BE2C (cell line): ENCODE measurements around the gene CDYL2.

Experiments
- DNase-seq: peaks from one replicate; pipeline ENCODE4 v3.0.0-alpha.2; 2020
- H3K27me3 ChIP-seq: fragments of 250-450 bp; sonication (Bioruptor Pico); 2 replicates; pipeline ENCODE4 v1.5.1; 2020; ENCODE audit warnings: mild to moderate bottlenecking
- H3K36me3 ChIP-seq: fragments of 250-450 bp; sonication (Bioruptor Pico); 2 replicates; pipeline ENCODE4 v1.5.1; 2020; ENCODE audit warnings: mild to moderate bottlenecking
- H3K4me1 ChIP-seq: fragments of 250-450 bp; sonication (Bioruptor Pico); 2 replicates; pipeline ENCODE4 v1.5.1; 2020
- H3K4me3 ChIP-seq: 2 replicates; pipeline ENCODE4 v1.5.1; 2011; ENCODE audit warnings: low read depth, low read length
- H3K9me3 ChIP-seq: fragments of 250-450 bp; sonication (Bioruptor Pico); 2 replicates; pipeline ENCODE4 v1.5.1; 2020
- TF ChIP-seq, protein P1 (sequence below): IDR thresholded peaks from 2 replicates; pipeline ENCODE4 v1.5.1; 2012; ENCODE audit warnings: mild to moderate bottlenecking, low read depth, low read length

Gene CDYL2

DNA sequence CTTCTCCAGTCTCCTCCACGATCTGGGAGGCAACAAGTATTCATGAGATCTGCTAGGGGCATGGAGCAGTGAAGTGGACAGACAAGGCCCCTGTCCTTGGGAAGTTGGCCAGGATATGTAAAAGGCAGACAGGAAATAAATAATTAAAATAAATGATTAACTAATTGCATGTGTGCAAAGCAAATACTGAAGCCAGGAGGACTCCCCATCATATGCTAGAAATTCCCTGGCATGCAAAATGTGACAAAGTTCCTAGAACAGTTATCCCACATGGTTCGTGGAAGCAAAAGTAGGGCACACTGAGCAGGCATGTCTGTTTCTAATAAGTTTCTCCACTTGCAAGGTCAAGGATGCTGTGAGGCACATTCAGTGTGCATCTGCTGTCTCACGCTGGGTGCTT is 86.8 kb downstream of the CDYL2 start:
- no peak for DNase-seq
- no peak overlapping the region for H3K4me3 ChIP-seq
- no peaks in the 10 kb centered on the region; the same call in 1 of the 2 replicates for H3K9me3 ChIP-seq
- no peaks in the 10 kb centered on the region for H3K36me3 ChIP-seq
- no peaks in the 10 kb centered on the region for H3K27me3 ChIP-seq
- TF ChIP-seq, protein P1, sequence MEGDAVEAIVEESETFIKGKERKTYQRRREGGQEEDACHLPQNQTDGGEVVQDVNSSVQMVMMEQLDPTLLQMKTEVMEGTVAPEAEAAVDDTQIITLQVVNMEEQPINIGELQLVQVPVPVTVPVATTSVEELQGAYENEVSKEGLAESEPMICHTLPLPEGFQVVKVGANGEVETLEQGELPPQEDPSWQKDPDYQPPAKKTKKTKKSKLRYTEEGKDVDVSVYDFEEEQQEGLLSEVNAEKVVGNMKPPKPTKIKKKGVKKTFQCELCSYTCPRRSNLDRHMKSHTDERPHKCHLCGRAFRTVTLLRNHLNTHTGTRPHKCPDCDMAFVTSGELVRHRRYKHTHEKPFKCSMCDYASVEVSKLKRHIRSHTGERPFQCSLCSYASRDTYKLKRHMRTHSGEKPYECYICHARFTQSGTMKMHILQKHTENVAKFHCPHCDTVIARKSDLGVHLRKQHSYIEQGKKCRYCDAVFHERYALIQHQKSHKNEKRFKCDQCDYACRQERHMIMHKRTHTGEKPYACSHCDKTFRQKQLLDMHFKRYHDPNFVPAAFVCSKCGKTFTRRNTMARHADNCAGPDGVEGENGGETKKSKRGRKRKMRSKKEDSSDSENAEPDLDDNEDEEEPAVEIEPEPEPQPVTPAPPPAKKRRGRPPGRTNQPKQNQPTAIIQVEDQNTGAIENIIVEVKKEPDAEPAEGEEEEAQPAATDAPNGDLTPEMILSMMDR, result no peak
- no peaks in the 10 kb centered on the region for H3K4me1 ChIP-seq

DNA sequence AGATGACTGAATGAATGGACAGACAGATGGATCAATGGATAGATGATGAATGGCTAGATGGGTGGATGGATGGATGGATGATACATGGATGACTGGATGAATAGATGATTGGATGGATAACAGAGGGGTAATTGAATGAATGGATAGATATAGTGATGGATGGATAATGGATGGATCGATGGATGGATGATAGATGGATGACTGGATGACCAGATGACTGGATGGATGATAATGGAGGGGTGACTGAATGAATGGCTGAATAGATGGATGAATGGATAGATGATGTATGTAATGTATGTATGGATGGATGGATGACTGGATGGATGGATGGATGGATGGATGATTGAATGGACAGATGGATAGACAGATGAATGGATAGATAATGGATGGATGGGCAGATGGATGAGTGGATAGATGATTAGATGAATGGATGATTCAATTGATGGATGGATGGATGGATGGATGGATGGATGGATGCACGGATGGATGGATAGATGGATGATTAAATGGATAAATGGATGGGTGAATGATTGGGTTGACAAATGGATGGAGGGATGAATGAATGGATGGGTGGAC is 87.7 kb downstream of the CDYL2 start:
- Histone ChIP-seq H3K4me1 (no peaks in the 10 kb centered on the region), H3K27me3 (no peaks in the 10 kb centered on the region), H3K4me3 (no peak overlapping the region), H3K36me3 (no peaks in the 10 kb centered on the region), H3K9me3 (no peaks in the 10 kb centered on the region)
- DNase-seq, result no peak
- TF ChIP-seq, protein P1, result no peak

DNA sequence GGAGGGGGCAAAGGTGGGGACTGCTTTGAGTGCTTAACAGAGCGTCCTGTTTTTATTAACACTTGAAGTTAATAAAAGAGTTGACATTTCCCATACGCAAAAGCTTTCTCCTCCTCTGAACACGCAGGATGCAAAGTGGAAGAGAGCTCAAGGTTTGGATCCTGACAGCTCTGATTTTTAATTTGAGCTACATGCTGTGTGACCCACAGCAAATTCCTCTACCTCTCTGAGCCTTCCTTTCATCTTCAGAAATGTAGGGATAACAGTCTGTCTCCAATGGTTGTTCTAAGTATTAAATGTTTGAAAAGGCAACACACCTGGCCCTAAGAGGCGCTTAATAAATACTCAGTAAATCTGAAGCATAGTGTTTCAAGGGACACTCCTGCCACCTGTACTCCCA is 93.0 kb downstream of the CDYL2 start:
- Histone ChIP-seq H3K4me3 (no peak overlapping the region), H3K36me3 (no peaks in the 10 kb centered on the region), H3K9me3 (no peaks in the 10 kb centered on the region; the same call in 1 of the 2 replicates), H3K4me1 (no peaks in the 10 kb centered on the region), H3K27me3 (no peaks in the 10 kb centered on the region)
- TF ChIP-seq, protein P1, result no peak
- DNase-seq, result no peak

DNA sequence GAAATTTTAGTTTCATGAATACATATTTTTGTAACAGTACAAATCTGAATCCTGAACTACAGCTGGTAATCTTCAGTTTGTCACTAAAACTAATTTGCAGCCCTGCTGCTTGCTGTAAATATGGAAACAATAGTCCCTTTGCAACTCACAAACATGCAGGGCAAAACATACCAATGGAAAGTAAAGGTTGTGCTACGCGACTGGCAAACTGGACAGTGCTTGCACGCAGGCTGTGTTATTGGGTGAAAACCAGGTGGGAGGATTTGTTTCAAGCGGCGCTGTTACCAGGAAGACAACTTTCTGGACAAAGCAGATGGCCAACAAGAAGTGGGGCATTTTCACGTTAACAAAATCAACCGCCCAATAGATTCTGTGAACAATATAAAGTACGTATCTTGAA is 93.5 kb downstream of the CDYL2 start:
- Histone ChIP-seq H3K36me3 (no peaks in the 10 kb centered on the region), H3K4me1 (no peaks in the 10 kb centered on the region), H3K4me3 (no peak overlapping the region), H3K27me3 (no peaks in the 10 kb centered on the region), H3K9me3 (no peaks in the 10 kb centered on the region; the same call in 1 of the 2 replicates)
- TF ChIP-seq, protein P1, result no peak
- DNase-seq, result no peak

DNA sequence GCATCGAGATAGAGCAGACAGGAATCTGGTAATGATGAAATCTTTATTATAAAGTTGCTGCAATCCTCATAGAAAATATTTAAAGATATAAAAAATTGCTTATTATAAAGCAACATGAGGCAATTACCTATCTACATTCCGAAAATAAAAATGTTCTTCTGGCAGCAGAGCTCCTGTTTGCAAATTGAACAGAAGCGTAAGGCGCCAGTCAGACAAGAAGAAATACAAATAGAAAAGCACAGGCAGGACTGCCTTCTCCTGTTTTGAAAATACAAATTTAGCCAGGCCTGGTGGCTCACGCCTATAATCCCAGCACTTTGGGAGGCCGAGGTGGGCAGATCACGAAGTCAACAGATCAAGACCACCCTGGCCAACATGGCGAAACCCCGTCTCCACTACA is 95.6 kb downstream of the CDYL2 start:
- no peaks in the 10 kb centered on the region for H3K4me1 ChIP-seq
- no peaks in the 10 kb centered on the region; the same call in 1 of the 2 replicates for H3K27me3 ChIP-seq
- no peaks in the 10 kb centered on the region for H3K36me3 ChIP-seq
- TF ChIP-seq, protein P1, result no peak
- no peaks in the 10 kb centered on the region; the same call in 1 of the 2 replicates for H3K9me3 ChIP-seq
- H3K4me3 ChIP-seq, result no peak overlapping the region
- DNase-seq, result no peak

DNA sequence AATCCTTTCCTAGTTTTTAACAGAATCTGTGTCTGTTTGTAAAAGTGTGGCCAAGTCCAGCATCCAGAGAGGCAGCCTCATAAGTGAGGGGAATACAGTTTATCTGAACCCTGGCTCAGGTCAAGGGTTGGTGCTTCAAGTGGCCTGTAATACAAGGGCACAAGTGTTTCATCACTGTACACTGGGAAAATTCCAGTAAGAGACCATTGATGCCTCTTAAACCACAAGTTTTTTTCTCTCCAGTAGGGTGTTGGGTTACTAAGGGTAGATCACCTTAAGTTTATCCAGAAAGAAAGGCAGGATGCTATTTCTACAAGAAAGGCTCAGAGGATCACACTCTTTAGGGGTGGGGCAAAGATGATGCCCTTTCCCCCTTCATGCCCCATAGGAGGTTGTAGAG is 96.7 kb downstream of the CDYL2 start:
- TF ChIP-seq, protein P1, result no peak
- no peak overlapping the region for H3K4me3 ChIP-seq
- no peaks in the 10 kb centered on the region; the same call in 1 of the 2 replicates for H3K27me3 ChIP-seq
- H3K9me3 ChIP-seq, result no peaks in the 10 kb centered on the region; the same call in 1 of the 2 replicates
- no peaks in the 10 kb centered on the region for H3K4me1 ChIP-seq
- no peaks in the 10 kb centered on the region for H3K36me3 ChIP-seq
- no peak for DNase-seq
